IPS DF 4.7 (cell line): ENCODE data around the gene CAPN11.
"Not testable (repeated sequence)": the region's sequence is repeated elsewhere in the genome, so short reads cannot be mapped to it uniquely, and the experiment has no call there.

ENCODE experiments used
- DNase-seq: peaks from one replicate; pipeline ENCODE4 v3.0.0-alpha.2; 2013; ENCODE audit warnings: low spot score; ENCODE audit errors: extremely low read depth

Gene CAPN11

GRCh38 chr6:44131892-44132291 lies 26.7 kb upstream of the CAPN11 start:
- no peak for DNase-seq

GRCh38 chr6:44132476-44132875 lies 26.1 kb upstream of the CAPN11 start:
- DNase-seq = no peak

GRCh38 chr6:44133003-44133931 lies 25.4 kb upstream of the CAPN11 start:
- no peak for DNase-seq

GRCh38 chr6:44133981-44134711 lies 24.5 kb upstream of the CAPN11 start:
- no peak for DNase-seq

- no peak for DNase-seq
Measured at GRCh38 chr6:44135173-44135758, 23.4 kb upstream of the CAPN11 start.

- DNase-seq = no peak
Measured at GRCh38 chr6:44135875-44136274, 22.7 kb upstream of the CAPN11 start.

GRCh38 chr6:44138717-44139350 lies 19.8 kb upstream of the CAPN11 start:
- DNase-seq = no peak

GRCh38 chr6:44139351-44139743 lies 19.3 kb upstream of the CAPN11 start:
- no peak for DNase-seq

- no peak for DNase-seq
Measured at GRCh38 chr6:44142835-44143234, 15.8 kb upstream of the CAPN11 start.

- DNase-seq = no peak
Measured at GRCh38 chr6:44143731-44144130, 14.9 kb upstream of the CAPN11 start.

- DNase-seq = not testable (repeated sequence)
Measured at GRCh38 chr6:44144536-44144935, 14.1 kb upstream of the CAPN11 start.

GRCh38 chr6:44145839-44146238 lies 12.8 kb upstream of the CAPN11 start:
- no peak for DNase-seq

GRCh38 chr6:44146685-44147084 lies 11.9 kb upstream of the CAPN11 start:
- no peak for DNase-seq

GRCh38 chr6:44147256-44147655 lies 11.4 kb upstream of the CAPN11 start:
- DNase-seq = no peak

GRCh38 chr6:44148306-44148705 lies 10.3 kb upstream of the CAPN11 start:
- no peak for DNase-seq

- DNase-seq = no peak
Measured at GRCh38 chr6:44149369-44150012, 9.1 kb upstream of the CAPN11 start.

- DNase-seq = no peak
Measured at GRCh38 chr6:44150317-44150917, 8.2 kb upstream of the CAPN11 start.

- DNase-seq = no peak
Measured at GRCh38 chr6:44151348-44152108, 7.1 kb upstream of the CAPN11 start.

- DNase-seq = no peak
Measured at GRCh38 chr6:44152109-44152461, 6.5 kb upstream of the CAPN11 start.

GRCh38 chr6:44152533-44152932 lies 6.1 kb upstream of the CAPN11 start:
- DNase-seq = no peak
